ENCODE results near the gene DAGLA.

Gene DAGLA

DNA sequence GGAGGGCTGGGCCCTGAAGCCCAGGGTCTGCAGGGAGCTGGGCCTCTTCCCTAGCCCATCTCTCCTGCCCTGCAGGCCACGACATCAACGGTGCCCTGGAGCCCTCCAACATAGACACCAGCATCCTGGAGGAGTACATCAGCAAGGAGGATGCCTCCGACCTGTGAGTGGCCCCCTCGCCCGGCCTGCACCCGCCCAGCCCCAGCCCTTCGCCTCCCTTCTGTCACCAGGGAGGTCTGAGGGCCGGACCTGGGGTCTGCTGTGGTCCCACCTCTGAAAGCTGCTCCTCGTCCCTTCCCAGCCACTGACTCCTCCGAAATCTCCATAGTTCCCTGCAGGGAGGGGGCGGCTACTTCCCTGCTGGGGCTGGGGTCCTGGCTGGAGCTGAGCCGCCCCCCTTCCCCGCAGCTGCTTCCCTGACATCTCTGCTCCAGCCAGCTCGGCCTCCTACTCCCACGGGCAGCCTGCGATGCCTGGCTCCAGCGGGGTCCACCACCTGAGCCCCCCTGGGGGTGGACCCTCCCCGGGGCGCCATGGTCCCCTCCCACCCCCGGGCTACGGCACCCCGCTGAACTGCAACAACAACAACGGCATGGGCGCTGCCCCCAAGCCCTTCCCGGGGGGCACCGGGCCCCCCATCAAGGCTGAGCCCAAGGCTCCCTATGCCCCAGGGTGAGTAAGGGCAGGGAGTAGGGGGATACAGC is 85.5 kb downstream of the DAGLA start:
- no peak overlapping the region for H3K4me3 ChIP-seq (ENCODE audit: low read depth, low read length)
- TF ChIP-seq, protein P1, sequence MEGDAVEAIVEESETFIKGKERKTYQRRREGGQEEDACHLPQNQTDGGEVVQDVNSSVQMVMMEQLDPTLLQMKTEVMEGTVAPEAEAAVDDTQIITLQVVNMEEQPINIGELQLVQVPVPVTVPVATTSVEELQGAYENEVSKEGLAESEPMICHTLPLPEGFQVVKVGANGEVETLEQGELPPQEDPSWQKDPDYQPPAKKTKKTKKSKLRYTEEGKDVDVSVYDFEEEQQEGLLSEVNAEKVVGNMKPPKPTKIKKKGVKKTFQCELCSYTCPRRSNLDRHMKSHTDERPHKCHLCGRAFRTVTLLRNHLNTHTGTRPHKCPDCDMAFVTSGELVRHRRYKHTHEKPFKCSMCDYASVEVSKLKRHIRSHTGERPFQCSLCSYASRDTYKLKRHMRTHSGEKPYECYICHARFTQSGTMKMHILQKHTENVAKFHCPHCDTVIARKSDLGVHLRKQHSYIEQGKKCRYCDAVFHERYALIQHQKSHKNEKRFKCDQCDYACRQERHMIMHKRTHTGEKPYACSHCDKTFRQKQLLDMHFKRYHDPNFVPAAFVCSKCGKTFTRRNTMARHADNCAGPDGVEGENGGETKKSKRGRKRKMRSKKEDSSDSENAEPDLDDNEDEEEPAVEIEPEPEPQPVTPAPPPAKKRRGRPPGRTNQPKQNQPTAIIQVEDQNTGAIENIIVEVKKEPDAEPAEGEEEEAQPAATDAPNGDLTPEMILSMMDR (conservative IDR thresholded peaks at IDR 0.05; ENCODE audit: low read depth, low read length) = no peak
- DNase-seq (ENCODE audit: low read depth) = no peak

DNA sequence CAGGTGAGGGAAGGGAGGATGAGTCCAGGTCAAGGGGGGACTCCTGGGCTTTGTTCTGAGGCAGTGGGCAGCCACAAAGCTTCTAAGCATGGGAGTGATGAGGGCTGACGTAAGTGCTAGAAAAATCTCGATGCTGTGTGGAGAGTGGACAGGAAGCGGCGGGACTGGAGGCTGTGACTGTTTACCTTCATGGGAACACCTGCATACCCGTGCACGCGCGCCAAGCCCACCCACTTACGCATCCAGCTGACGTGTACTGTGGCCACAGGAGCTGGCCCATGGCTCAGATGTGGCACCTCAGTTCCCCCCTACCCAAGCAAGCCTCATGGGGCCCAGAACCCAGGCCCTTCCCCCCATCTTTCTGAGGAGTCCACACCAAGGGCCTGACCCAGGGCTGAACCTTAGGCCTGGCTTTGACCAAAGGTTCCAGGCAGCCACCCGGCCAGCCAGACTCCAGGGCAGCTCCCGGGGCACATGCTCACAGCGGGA is 86.2 kb downstream of the DAGLA start:
- no peak overlapping the region for H3K4me3 ChIP-seq (ENCODE audit: low read depth, low read length)
- peak; percentile 90 for DNase-seq (ENCODE audit: low read depth)
- TF ChIP-seq, protein P1 (conservative IDR thresholded peaks at IDR 0.05; ENCODE audit: low read depth, low read length) = no peak

DNA sequence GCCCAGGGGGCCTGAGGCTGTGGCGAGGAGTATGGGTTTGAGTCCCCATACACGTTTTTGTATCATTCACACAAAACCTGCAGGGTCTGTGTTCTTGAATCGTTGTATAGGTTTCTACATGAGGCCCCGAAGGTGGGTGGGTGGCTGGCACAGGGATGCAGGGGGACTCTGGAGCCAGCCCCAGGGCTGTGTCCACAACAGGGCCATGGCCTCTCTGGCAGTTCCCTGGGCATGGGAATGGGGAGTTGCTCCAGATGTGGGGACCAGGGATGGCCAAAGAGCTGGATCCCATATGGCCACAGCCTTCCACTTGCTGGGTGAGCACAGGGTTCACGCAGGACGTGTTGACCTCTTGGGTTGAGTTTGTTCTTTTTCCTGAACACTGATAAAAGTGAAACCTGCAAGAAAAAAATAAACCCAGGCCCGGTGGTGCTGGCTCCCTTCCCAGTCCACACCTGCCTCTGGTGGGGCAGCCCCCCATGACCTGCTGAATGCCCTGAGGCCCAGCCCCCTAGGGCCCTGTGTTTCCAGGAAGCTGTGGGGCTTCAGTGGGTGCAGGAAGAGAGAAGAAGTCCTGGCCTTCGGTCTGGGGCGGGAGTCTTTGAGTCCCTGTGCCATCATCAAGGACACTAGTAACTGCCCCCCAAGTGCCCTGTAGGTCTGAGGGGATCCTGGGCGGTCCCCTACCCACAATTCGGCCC is 88.3 kb downstream of the DAGLA start:
- no peak for DNase-seq (ENCODE audit: low read depth)
- H3K4me3 ChIP-seq (ENCODE audit: low read depth, low read length) = no peak overlapping the region
- TF ChIP-seq, protein P1 (conservative IDR thresholded peaks at IDR 0.05; ENCODE audit: low read depth, low read length) = no peak

DNA sequence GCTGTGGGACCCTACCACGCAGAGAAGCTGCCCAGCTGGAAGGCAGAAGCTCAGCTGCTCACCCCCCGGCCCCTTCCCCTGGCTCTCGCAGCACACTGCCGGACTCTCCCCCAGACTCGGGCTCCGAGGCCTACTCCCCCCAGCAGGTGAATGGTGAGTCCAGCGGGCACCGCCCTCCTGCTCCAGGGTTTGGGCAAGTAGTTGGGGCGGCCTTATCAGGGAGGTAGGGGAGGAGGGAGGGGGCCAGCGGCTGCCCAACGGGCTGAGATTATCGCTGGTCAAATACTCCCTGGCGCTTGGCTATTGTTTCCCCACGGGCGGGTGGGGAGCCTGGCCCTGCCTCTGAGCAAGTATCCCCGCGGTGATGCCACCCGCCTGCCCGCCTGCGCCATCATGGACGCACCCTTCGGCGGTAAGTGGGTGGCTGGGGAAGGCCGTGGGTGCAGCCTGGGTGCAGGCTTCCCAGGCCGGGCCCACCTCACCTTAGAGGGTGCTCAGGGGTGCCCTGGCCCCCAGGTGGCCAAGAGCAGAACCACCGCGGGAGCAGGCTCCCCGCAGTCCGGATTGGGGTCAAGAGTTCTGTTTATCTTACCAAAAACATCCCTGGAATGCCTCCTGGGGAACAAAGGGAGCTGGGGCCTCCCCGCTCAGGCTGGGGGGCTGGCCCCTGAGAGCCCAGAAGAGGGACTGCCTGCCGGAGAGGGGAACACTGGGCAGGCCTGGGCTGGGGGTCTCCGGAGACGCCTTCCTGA is 89.2 kb downstream of the DAGLA start:
- TF ChIP-seq, protein P1 (conservative IDR thresholded peaks at IDR 0.05; ENCODE audit: low read depth, low read length) = peak; percentile 63
- peak; percentile 78 for DNase-seq (ENCODE audit: low read depth)
- no peak overlapping the region for H3K4me3 ChIP-seq (ENCODE audit: low read depth, low read length)

DNA sequence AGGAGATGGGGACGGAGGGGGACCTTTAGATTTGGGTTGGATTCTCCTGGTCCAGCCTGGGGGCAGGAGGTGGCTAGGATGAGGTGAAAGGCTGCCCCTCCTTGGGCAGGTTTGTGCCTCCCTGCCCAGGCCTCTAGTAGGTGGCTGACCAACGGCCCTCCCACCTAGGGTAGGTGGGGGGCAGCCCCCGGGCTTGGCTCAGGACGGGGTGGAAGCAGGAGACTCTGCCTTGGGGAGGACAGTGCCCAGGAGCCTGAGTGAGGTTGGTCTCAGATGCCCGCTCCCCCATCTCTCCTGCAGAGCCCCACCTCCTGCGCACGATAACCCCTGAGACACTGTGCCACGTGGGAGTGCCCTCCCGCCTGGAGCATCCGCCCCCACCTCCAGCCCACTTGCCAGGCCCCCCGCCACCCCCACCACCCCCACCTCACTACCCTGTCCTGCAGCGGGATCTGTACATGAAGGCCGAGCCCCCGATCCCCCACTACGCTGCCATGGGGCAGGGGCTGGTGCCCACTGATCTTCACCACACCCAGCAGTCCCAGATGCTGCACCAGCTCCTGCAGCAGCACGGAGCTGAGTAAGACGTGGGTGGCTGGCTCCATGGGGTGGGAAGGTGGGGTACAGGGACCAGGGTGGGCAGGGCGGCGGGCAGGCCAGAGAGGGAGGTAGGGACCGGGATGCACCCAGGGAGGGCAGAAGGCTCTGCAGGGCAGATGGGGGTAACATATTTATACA is 89.9 kb downstream of the DAGLA start:
- H3K4me3 ChIP-seq (ENCODE audit: low read depth, low read length) = no peak overlapping the region
- no peak for DNase-seq (ENCODE audit: low read depth)
- TF ChIP-seq, protein P1 (conservative IDR thresholded peaks at IDR 0.05; ENCODE audit: low read depth, low read length) = no peak

DNA sequence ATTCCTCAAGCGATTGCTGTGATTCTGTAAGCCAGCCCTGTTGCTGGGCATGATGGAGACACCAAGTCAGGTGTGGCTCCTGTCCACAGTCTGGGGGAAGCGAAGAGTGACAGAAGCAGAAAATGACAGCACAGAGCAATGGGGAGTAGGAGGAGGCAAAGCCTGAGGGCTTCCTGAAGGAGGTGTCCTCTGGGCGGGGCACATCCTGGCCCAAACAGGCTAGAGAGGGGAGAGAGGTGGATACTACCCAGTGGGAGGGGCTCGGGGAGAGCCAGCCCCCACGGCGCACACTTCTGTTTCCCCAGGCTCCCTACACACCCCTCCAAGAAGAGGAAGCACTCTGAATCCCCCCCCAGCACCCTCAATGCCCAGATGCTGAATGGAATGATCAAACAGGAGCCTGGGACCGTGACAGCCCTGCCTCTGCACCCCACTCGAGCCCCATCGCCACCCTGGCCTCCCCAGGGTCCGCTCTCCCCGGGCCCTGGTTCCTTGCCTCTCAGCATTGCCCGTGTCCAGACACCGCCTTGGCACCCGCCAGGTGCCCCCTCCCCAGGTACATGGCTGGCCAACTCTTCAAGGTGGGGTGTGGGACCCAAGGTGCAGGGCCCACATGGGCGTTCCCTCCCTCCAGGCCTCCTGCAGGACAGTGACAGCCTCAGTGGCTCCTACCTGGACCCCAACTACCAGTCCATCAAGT is 91.2 kb downstream of the DAGLA start:
- H3K4me3 ChIP-seq (ENCODE audit: low read depth, low read length) = no peak overlapping the region
- no peak for DNase-seq (ENCODE audit: low read depth)
- TF ChIP-seq, protein P1 (conservative IDR thresholded peaks at IDR 0.05; ENCODE audit: low read depth, low read length) = no peak
